ENCODE measurements around the gene ARID1B.

The ARID1B gene

DNA sequence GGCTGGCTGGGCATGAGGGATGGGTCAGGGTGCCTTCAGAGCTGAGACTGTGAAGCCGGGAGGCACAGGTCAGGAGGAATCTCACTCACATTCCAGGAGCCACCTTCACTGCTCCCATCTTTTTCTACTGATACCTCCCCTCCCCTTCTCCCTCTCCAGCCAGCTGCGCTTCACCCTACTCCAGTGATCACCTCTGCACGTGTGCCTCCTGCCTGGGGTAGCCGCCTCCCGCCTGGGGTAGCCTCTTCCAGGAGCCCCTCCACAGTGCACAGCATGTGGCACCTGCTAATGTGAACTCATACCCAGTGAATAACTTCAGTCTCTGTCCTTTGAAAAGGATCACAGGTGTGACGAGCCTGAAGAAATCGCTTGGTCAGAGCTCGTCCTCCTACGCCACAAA, 313.6 kb downstream of the ARID1B start:
- no peak for DNase-seq

DNA sequence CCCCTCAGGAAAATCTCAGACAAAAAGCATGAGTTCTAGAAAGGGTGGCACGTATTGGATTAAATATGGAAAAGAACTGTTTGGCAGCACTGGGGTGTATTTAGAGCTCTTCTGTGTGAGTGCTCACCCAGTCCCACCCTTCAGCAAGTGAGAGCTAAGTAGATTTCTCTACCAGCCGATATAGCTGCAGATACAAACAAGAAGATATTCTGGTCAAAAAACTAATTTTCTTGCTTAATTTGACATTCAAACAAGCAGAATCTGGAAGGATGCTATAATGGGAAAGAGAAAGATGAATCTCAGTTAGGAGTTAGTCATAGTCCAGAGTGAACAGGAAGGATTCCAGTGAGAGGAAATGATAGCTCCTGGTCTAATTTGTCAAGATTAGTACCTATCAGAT, 314.1 kb downstream of the ARID1B start:
- DNase-seq, result no peak

DNA sequence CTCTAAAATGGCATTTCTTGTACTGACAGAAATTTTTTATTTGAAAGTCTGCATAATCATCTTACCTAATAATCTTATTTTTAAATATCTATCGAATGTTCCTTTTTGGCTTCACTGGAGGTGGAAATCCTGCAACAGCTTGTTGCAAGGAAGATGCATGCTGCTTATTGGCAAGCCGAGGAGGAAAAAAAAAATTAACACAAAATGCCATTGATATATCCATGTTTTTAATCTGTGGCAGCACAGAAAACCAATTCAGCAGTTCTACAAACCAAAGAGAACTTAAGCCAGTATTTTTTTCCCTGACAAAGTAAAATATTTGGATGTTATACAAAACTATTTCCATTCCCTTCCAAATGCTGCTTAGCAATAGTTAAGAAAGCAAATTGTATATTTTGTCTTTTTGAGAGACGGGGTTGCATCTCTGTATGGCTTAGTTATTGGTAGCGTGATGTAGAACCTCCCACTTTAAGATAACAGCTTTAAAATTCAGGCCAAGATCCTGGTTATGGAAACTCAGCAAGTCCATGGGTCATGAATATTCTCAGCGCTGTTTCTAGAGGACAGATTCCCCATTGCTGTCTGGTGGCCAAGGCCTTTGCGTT, 314.8 kb downstream of the ARID1B start:
- DNase-seq, result no peak

DNA sequence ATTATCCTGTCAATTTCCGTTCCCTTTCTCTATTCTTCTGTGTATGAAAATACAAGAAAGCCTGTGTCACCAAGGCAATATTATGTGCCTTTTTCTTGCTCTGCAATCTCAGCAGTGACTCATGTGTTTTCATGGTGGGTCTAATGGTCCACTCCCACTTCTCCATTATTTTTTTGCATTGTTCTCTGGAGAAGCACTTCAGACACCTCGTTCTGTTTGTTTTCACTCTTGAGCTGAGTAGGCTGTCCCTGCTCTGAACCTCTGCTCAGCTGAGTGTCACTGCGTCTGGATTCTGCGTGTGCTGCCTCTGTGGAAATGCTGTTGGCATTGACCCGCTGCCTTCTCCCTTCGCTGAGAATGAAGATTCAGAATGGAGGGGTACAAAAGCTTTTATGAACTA, 315.6 kb downstream of the ARID1B start:
- no peak for DNase-seq

DNA sequence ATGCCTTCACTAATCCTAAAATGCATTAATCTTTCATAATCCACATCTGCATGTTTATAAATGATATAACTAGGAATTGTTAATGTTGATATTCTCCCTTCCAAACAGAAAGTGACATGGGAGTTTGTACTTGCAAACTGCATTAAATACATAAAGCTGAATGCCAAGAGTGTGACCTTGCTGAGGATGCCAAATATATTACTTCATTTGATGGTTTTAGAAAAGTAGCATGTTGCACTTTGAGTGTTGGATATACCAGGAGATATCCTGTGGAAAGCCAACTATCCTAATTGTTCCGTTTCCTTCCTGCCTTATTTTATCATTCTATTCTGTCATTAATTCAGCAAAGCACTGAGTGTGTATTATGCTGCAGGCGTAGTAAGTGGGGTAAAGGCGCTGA, 316.4 kb downstream of the ARID1B start:
- no peak for DNase-seq

DNA sequence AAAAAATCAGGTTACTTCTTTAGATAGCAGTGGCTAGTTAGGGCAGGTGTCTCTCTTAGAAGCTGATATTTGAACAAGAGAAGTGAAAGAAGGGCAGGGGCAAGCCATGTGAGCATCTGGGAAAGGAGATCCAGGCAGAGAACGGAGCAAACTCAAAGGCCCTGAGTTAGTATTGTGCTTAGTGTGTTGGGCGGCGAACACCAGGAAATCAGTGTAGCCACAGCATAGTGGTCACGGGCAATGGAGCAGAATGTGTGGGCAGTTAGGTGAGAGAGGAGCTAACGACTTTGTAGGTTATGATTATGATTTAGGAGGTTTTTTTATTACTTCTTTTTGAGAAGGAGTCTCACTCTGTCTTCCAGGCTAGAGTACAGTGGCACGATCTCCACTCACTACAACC, 316.9 kb downstream of the ARID1B start:
- DNase-seq, result no peak

DNA sequence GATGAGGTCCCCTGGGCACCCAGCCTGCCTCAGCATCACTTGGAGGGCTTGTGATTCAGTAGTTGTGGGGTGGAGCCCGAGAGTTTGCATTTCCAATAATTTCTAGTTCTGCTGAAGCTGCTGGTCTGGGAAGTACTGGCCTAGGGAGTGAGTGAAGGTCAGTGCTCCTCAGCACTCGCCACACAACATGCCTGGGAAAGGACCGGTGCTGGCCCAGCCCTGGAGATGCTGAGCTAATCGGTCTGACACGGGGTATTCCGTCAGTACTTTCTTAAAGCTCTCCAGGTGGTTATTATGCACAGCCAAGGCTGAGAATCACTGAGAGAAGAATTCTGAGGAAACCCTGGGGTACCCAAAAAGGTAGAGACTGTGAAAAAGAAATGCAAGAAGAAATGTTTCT, 317.9 kb downstream of the ARID1B start:
- no peak for DNase-seq

DNA sequence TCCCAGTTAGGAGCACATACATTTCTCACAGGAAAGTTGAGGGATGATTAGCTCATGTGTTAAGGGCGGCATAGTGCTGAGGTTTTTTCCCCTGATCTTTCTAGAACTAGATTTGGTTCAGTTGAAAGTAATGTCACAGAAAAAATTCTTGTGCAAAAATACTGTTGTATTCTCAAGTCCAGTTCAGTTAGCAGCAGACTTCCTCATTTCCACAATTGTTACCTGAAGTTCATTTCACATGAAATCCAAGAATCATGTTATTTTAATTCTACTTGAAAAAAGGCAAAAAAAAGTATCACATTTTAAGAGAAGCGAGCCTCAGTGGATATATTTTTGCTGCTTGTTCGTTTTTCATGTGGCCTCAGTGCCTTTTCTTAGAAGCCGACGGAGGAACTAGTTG, 318.4 kb downstream of the ARID1B start:
- DNase-seq, result no peak

DNA sequence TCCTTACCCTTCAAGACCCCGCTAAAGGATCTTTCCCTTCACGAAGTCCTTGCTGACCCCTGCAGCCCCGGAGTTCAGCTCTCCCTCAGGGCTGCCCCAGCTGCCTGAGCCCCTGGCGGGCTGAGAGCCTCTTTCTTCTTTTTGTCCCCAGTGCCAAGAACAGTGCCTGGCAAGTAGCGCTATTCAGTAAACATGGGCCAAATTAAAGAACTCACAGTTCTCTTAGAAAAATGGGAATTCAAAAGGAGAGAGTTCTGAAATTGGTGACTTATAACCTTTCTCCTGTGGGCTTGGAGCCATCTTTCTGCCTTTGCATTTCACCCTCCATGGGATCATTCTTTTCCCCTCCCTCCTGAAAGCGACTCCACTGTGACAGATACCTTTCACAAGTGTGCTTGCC, 318.9 kb downstream of the ARID1B start:
- DNase-seq, result no peak

DNA sequence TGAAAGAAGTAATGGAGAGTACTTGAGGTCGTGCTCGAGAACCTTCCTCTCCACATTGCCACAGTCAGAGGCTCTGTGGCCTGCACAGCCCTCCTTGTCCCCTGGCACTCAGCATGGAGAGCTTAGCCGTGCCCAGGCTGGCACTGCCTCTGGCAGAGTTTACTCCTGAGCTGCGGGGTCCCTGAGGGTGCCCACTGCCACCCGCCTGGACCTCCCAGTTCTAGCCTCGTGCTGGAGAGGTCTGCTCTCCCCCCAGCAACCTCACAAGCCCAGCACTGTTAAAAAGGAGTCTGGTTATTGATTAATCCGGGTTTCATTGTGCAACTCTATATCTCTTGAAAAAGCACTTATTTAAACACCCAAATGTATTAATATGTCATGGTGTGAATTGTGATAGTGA, 319.3 kb downstream of the ARID1B start:
- DNase-seq, result no peak

DNA sequence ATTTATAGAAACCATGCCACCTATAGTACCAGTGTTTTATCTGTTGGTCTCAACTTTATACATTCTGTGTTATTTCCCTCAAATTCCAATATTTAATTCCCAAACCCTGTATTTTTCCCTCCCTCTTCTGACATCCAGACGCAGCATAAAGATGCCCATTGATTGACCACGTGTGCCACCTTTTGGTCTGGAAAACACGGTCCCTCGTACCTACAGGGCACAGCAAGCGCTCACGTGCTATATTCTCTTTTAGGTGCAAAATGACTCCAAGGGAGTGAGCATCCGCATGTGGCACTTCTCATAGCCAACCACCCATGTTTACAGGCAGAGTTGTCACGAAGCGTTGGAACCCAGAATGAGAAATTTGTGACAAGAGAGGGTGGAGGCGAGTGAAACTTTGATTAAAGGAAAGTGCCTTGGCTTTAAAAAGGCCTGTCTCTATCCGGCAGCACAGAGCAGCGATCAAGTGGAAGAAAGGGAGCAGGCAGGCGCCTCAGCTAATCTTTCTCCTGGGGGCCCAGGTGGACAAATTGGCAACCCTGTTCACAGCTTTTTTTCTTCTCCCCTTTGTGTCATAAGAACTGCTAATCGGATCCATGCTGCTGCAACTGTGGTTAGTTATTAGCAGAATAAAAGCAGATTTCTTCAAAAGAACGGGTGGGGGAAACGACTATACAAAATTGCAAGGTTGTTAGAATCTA, 320.2 kb downstream of the ARID1B start:
- no peak for DNase-seq

DNA sequence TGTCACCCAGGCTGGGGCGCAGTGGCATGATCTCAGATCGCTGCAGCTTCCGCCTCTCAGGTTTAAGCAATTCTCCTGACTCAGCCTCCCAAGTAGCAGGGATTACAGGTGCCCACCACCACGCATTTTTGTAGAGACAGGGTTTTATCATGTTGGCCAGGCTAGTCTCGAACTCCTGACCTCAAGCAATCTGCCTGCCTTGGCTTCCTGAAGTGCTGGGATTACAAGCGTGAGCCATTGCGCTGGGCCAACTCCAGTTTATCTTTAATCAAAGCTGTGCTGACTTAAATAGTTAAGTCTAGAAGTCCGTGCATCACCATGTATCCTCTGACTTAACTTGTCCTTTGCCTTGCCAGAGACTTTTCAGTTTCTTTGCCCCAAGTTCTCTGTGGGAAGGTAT, 321.8 kb downstream of the ARID1B start:
- DNase-seq, result no peak

DNA sequence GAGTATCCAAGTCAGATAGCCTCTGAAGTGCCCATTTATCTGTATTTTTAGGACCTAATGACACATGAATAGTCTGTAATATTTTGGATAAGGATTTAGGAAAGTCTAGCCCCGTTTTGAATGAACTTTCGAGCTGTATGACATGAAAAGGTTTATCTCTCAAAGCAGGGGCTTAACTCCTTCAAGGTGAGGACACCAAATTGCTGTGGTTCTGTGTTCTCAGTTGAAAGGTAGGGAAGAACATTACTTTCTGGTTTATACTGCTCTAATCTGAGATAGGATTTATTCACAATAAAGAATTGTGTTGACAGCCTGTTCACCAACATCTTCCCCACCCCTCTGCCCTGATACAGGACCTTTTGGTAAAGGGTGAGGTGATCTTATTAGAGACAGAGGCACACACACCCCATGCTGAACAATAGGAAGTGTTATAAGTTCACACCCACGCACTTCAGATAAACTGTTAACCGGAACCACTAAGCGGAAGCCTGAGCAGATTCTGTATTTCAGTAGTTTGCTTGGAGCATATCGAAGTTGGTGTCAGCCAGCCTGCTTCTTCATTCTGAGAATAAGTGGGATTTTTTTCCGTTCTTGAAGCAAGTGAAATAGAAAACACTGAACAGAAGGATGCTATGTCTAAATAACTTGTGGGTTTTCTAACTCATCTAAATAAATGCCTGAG, 322.9 kb downstream of the ARID1B start:
- peak; percentile 57 for DNase-seq

DNA sequence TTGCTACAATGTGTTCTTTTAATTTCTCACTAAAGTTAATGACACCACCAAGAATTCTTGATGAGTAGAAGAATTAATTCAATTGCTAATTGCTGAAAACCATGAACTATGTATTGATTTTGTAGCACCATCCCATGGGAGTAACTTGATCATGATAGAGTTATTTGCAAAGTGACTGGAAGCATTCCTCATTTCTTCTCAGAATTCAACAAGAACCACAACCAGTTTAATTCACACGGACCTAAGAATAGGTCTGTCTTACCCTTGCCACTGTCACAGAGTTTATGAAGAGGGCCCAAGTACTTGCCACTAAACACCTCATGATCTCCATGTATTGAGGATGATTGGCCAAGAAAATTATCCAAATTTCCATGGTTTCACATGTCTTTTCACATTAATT, 324.0 kb downstream of the ARID1B start:
- no peak for DNase-seq

DNA sequence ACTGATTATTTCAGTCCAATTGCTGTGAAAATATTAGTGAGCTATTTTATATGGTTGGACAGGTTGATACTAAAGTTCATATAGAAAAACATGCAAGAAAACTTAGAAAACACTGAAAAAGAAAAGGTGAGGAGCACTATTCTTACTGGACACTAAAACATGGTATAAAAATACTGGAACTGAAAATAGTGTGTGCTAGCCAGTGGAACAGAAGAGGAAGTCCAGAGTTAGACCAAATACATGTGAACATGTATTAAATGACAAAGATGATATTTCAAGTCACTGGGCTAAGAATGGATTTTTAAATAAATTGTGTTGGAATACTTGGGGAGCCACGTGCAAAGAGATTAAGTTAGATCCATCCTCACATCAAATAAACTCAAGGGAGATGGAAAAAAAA, 327.6 kb downstream of the ARID1B start:
- no peak for DNase-seq

DNA sequence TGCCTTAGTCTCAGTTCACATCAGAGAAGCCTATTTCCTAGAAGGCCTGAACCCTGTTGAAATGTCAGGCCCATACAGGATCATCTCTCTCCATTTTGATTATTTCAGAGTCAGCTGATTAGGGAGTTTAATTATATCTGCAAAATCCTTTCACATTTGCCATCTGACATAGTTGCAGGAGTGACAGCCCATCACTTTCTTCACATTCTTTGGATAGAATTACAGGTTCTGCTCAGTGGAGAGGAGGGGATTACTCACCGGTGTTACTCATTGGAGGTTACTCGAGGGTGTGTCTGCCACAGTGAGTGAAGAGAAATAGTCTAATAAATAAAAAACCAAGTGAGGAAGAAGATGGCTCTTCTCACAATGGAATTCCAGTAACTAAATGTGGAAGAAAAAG, 329.3 kb downstream of the ARID1B start:
- peak; percentile 13 for DNase-seq

DNA sequence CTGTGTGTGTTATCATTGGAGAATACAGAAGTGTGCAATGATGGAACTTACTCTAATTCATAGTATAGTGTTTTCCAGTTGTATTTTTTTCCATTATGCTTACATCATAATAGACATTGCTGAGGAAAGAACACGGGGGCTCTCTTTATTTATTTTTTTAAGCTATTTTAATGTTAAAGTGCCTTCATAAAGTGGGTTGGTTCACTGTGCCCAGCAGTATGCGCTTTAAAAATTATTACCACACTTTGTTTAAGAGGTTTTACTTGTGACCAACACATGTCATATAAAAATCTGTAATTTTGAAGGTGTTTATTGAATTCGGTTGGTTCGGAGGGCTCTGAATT, 330.4 kb downstream of the ARID1B start:
- DNase-seq, result no peak

DNA sequence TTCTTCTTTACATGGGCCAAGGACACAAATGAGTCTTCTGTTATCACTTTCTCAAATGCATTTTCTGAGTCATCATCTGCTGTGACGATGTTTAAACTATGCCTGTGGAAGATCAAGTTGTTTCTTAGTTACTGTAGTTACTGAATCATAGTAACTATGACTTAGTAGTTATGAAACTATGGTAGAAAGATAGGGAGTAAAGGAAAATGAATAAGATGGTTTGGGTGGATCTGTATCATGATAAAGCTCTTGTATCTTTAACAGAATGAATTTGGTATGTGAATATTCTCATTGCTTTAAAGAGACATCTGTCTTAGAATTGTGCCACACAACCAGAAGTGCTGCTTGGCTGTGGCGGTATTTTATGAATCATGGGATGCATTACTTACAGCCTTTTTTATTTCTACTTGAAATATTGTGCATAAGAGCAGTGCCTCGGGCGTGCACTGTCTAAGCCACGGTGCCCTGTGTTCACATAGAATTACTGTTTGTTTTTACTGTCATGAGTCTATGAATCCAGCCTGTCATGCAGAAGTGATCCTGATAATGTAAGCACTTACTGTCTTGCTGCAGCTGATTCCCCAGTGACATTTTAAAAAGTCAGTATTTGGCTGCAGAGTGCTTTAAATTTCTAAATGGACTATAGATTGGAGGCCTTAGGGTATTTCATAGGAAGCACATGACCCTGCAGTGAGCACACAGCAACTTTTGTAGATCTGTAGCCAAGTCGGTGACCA, 330.9 kb downstream of the ARID1B start:
- DNase-seq, result peak; percentile 12

DNA sequence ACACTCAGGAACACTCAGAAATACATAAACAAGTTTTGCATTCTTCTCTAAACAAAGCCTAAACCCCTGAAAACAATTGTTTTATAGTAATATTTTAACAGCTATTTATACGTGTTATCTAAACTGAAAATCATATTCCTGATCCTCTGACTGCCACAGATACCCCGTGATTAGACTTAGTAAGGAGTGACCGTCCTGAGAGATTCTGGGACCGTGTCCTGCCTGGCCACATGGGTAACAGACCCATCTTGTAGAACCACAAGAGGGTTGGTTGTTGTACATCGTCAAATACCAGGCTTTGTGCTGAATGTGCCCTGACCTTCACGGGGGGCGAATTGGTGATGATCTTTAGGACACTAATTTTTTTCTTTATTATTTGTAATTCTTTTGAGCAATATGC, 331.7 kb downstream of the ARID1B start:
- DNase-seq, result no peak

DNA sequence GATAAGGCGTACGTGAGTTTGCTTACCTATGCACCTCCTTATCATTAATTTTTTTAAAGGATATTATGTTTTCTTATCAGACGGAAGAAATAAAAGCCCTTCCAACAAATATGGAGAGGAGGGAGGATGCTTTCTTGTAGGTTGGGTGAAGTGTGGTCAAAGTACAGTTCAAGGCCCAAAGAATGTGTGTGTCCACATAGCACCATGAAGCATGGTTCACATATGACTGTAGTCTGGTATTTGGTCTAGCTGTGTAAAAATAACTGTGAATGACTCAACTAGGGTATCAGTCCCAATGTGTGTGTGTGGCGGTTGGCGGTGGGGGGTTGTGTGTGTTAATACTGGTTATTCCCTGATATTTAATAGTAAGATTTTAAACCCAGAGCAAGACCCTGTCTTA, 333.4 kb downstream of the ARID1B start:
- DNase-seq, result no peak

DNA sequence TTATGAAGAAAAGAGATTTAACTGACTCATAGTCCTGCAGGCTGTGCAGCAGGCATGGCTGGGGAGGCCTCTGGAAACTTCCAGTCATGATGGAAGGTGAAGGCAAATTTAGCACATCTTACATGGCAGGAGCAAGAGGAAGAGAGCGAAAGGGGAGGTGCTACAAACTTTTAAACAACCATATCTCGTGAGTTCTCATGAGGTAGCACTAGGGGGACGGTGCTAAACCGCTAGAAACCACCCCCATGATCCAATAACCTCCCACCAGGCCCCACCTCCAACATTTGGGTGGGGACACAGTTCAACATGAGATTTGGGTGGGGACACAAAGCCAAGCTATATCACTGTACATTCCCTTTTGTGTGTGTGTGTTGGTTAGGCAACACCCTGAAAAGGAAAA, 336.2 kb downstream of the ARID1B start:
- DNase-seq, result no peak

DNA sequence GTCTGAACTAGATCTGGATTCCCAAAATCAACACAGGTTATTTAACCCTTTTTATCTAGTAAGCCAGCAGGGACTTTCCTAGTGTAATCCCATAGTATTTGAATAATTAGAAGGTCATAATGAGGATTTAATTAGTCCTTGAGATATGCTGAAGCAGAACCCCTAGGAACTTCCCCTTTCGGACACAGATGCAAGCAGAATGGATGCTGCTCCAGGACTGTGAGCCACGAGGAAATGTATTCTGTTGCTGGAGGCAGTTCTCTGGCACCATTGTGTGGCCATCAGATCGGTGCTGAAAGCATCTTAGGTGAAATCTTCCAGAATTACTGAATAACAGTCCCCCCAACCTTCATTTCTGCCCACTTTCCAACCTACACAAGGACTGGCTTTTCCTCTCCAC, 339.2 kb downstream of the ARID1B start:
- no peak for DNase-seq

DNA sequence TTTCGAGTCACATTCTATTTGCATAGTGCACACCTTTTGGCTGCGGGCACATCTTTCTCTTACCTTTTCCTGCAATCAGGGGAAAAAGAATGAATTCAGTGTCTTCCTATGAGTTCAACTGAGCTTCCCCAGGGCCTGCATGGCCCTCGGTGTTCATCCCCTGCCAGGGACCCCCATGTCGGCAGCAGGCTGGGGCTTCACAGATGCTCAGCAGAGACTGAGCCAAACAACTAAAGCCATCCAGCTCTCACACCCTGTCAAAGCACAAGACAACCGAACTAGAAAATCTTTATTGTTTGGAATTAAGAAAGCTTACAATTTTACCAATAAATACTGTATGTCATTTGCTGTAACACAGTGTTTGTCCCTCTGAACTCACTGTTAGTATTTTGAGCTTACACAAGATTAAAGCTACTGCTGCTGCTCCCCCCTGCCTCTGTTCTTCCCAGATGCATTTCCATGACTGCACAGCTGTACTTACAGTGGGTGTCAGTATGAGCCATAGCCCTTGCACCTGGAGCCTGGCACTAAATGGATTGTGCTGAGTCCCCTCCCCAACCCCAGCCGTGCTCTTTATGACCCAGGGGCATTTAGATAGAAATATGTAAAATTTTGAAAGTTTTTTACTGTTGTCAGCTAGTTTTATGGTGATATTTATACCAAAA, 340.4 kb downstream of the ARID1B start:
- no peak for DNase-seq
